Endodermal cell (in vitro differentiated cells): Measurements from ENCODE around the gene RPS6KA4. TPM values are rescaled to one million over a fixed set of nuclear protein-coding genes. Genes with fewer than 3 reads are reported as not detected.

Experiments
- DNase-seq: peaks from one replicate; pipeline ENCODE4 v3.0.0-alpha.2; 2017
- H3K27ac ChIP-seq: 2 replicates; pipeline ENCODE4 v1.5.1; 2013; ENCODE audit warnings: mild to moderate bottlenecking, low read depth, low read length, moderate library complexity
- H3K27me3 ChIP-seq: 2 replicates; pipeline ENCODE4 v1.6.1; 2013; ENCODE audit warnings: mild to moderate bottlenecking, low read length, moderate library complexity; ENCODE audit not compliant: insufficient read depth, control insufficient read depth, poor library complexity, severe bottlenecking
- H3K36me3 ChIP-seq: 2 replicates; pipeline ENCODE4 v1.7.0; 2013; ENCODE audit warnings: mild to moderate bottlenecking, low read length, moderate library complexity; ENCODE audit not compliant: control insufficient read depth, insufficient read depth
- H3K4me1 ChIP-seq: one replicate; pipeline ENCODE4 v1.7.0; 2013; ENCODE audit warnings: low read length; ENCODE audit not compliant: control insufficient read depth, insufficient read depth
- H3K4me3 ChIP-seq: 2 replicates; pipeline ENCODE4 v1.5.1; 2013; ENCODE audit warnings: mild to moderate bottlenecking, low read length, moderate library complexity
- H3K9ac ChIP-seq: 2 replicates; pipeline ENCODE4 v1.6.1; 2013; ENCODE audit warnings: mild to moderate bottlenecking, low read length, moderate library complexity; ENCODE audit not compliant: poor library complexity, severe bottlenecking; ENCODE audit errors: extremely low read depth
- H3K9me3 ChIP-seq: 2 replicates; pipeline ENCODE4 v1.6.1; 2013; ENCODE audit warnings: mild to moderate bottlenecking, low read length, moderate library complexity; ENCODE audit not compliant: control insufficient read depth
- H3K27ac Mint-ChIP-seq: 2 replicates; pipeline ENCODE4 v1.8.0; 2020; ENCODE audit warnings: mixed read lengths
- H3K27me3 Mint-ChIP-seq: 2 replicates; pipeline ENCODE4 v1.8.0; 2021; ENCODE audit warnings: mild to moderate bottlenecking, mixed read lengths; ENCODE audit not compliant: insufficient read depth
- H3K36me3 Mint-ChIP-seq: 2 replicates; pipeline ENCODE4 v1.8.0; 2020; ENCODE audit warnings: low read depth, mixed read lengths
- H3K4me1 Mint-ChIP-seq: 2 replicates; pipeline ENCODE4 v1.8.0; 2020; ENCODE audit warnings: mixed read lengths
- H3K4me3 Mint-ChIP-seq: 2 replicates; pipeline ENCODE4 v1.8.0; 2020; ENCODE audit warnings: mild to moderate bottlenecking, moderate library complexity, mixed read lengths
- H3K9me3 Mint-ChIP-seq: 2 replicates; pipeline ENCODE4 v1.8.0; 2020; ENCODE audit warnings: mild to moderate bottlenecking, mixed read lengths
- WGBS, 2 experiments: methylation state at CpG; one replicate each; pipeline versions ENCODE4 v1.1.5 to v1.1.7; 2013; ENCODE audit warnings: missing lambda C conversion rate in 2 of 2, mixed read lengths in 1 of 2; ENCODE audit not compliant: insufficient coverage in 1 of 2, insufficient read length in 1 of 2; 5-methylcytosine and 5-hydroxymethylcytosine counted together
- total RNA-seq, 2 donors: library from RNA; stranded (reverse); fragmentation: NEBNext Ultra II Directional in 1 of 2; extraction: Animal tissue kit (Norgen Biotek cat#: 25700) in 1 of 2; gene quantifications; 2 replicates in 1 of 2; 3 replicates in 1 of 2; pipeline ENCODE4 v1.2.1, GENCODE V29; 2021
- TF ChIP-seq, protein P1 (sequence below): fragments of 200-600 bp; sonication (generic); conservative IDR thresholded peaks from 2 replicates; pipeline ENCODE4 v1.5.0; 2021; ENCODE audit warnings: antibody characterized with exemption, mild to moderate bottlenecking

RPS6KA4 gene
- total RNA-seq, 2 donors from 2014 or later = 13.5 to 14.5 TPM

DNA sequence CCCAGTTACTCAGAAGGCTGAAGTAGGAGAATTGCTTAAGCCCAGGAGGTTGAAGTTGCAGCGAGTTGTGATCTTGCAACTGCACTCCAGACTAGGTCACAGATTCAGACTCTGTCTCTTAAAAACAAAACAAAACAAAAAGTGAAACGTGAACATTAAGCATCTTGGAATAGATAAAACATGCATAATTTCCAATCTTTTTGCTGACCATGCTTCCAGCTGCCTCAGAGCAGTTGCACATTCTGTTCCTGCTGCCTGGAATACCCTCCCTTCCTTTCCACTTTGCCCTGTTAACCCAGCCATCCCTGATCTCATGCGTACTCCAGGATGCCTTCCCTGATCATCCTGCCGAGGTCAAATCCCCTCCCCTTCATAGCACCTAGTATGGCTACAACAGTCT is 19.7 kb upstream of the RPS6KA4 start:
- Mint-ChIP-seq H3K9me3 (no peaks in the 10 kb centered on the region), H3K36me3 (no peaks in the 10 kb centered on the region), H3K27ac (no peak overlapping the region), H3K4me1 (peaks cover 11% of the 10 kb centered on the region), H3K27me3 (peaks cover 13% of the 10 kb centered on the region), H3K4me3 (no peak overlapping the region)
- no peak overlapping the region for H3K27ac ChIP-seq
- H3K9me3 ChIP-seq = no peaks in the 10 kb centered on the region
- DNase-seq = no peak
- H3K9ac ChIP-seq = no peak overlapping the region
- no peaks in the 10 kb centered on the region for H3K27me3 ChIP-seq
- WGBS, 2 experiments = 82 to 90% methylated on average over 2 to 4 of the region's 4 CpGs
- H3K4me1 ChIP-seq = no peaks in the 10 kb centered on the region
- no peak overlapping the region for H3K4me3 ChIP-seq
- TF ChIP-seq, protein P1, sequence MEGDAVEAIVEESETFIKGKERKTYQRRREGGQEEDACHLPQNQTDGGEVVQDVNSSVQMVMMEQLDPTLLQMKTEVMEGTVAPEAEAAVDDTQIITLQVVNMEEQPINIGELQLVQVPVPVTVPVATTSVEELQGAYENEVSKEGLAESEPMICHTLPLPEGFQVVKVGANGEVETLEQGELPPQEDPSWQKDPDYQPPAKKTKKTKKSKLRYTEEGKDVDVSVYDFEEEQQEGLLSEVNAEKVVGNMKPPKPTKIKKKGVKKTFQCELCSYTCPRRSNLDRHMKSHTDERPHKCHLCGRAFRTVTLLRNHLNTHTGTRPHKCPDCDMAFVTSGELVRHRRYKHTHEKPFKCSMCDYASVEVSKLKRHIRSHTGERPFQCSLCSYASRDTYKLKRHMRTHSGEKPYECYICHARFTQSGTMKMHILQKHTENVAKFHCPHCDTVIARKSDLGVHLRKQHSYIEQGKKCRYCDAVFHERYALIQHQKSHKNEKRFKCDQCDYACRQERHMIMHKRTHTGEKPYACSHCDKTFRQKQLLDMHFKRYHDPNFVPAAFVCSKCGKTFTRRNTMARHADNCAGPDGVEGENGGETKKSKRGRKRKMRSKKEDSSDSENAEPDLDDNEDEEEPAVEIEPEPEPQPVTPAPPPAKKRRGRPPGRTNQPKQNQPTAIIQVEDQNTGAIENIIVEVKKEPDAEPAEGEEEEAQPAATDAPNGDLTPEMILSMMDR = no peak
- H3K36me3 ChIP-seq = no peaks in the 10 kb centered on the region

GRCh38 chr11:64339754-64340408 is 19.1 kb upstream of the RPS6KA4 start, which contains the start of gene CCDC88B:
Gene CCDC88B (plus strand): TSS chr11:64340204. CDS start chr11:64340267, 63 bp downstream.
- WGBS, 2 experiments = 91 to 97% methylated on average over 4 to 16 of the region's 16 CpGs
- Histone ChIP-seq H3K4me1 (no peaks in the 10 kb centered on the region), H3K36me3 (no peaks in the 10 kb centered on the region), H3K27me3 (no peaks in the 10 kb centered on the region), H3K9me3 (no peaks in the 10 kb centered on the region), H3K9ac (no peak within 1 kb of the TSS), H3K4me3 (no peak within 1 kb of the TSS), H3K27ac (no peak within 1 kb of the TSS)
- Mint-ChIP-seq H3K27me3 (peaks cover 13% of the 10 kb centered on the region), H3K36me3 (no peaks in the 10 kb centered on the region), H3K4me3 (peak within 1 kb of the TSS; percentile 59), H3K27ac (no peak within 1 kb of the TSS), H3K9me3 (no peaks in the 10 kb centered on the region), H3K4me1 (peaks cover 11% of the 10 kb centered on the region)
- TF ChIP-seq, protein P1 = no peak
- no peak for DNase-seq

- Histone ChIP-seq H3K4me1 (no peaks in the 10 kb centered on the region), H3K9me3 (no peaks in the 10 kb centered on the region), H3K27ac (no peak overlapping the region), H3K36me3 (no peaks in the 10 kb centered on the region), H3K4me3 (no peak overlapping the region), H3K9ac (no peak overlapping the region), H3K27me3 (no peaks in the 10 kb centered on the region)
- Mint-ChIP-seq H3K9me3 (no peaks in the 10 kb centered on the region), H3K4me3 (peak overlapping the region; percentile 59), H3K27ac (no peak overlapping the region), H3K36me3 (peaks cover 3% of the 10 kb centered on the region), H3K4me1 (peaks cover 7% of the 10 kb centered on the region), H3K27me3 (peaks cover 13% of the 10 kb centered on the region)
- 56 to 74% methylated on average over 20 to 33 of the region's 33 CpGs for WGBS, 2 experiments
- peak; percentile 96 for DNase-seq
- TF ChIP-seq, protein P1 = peak; percentile 71
These were observed 18.2 kb upstream of the RPS6KA4 start for GRCh38 chr11:64340671-64341335.
